WERI-Rb-1 (cell line): Measurements from ENCODE around the gene ZNF649.
"Not testable (repeated sequence)": the region's sequence is repeated elsewhere in the genome, so short reads cannot be mapped to it uniquely, and the experiment has no call there.

ENCODE experiments used
- DNase-seq: peaks from one replicate; pipeline ENCODE4 v3.0.0-alpha.2; 2020
- H3K27ac ChIP-seq: fragments of 250-450 bp; sonication (Bioruptor Pico); 2 replicates; pipeline ENCODE4 v1.5.1; 2020; ENCODE audit warnings: mild to moderate bottlenecking, moderate library complexity
- H3K27me3 ChIP-seq: fragments of 250-450 bp; sonication (Bioruptor Pico); 2 replicates; pipeline ENCODE4 v1.5.1; 2021; ENCODE audit warnings: mild to moderate bottlenecking, low read depth, moderate library complexity; ENCODE audit not compliant: insufficient read depth, severe bottlenecking
- H3K36me3 ChIP-seq: fragments of 250-450 bp; sonication (Bioruptor Pico); 2 replicates; pipeline ENCODE4 v1.5.1; 2020; ENCODE audit warnings: mild to moderate bottlenecking, moderate library complexity
- H3K4me3 ChIP-seq: 2 replicates; pipeline ENCODE4 v1.5.1; 2011; ENCODE audit warnings: low read depth, mild to moderate bottlenecking, control low read depth, low read length
- H3K9me3 ChIP-seq: fragments of 250-450 bp; sonication (Bioruptor Pico); 2 replicates; pipeline ENCODE4 v1.5.1; 2021; ENCODE audit warnings: mild to moderate bottlenecking, moderate library complexity; ENCODE audit not compliant: severe bottlenecking
- CTCF ChIP-seq: IDR thresholded peaks from 2 replicates; pipeline ENCODE4 v1.5.1; 2011; ENCODE audit warnings: low read depth, mild to moderate bottlenecking, control low read depth, inconsistent platforms, low read length

ZNF649 gene

GRCh38 chr19:51919606-51920005 lies 14.8 kb upstream of the ZNF649 start:
- no peak for DNase-seq
- Histone ChIP-seq H3K27ac (no peak overlapping the region), H3K4me3 (no peak overlapping the region), H3K36me3 (no peaks in the 10 kb centered on the region), H3K9me3 (peaks cover 61% of the 10 kb centered on the region), H3K27me3 (no peaks in the 10 kb centered on the region)
- TF ChIP-seq CTCF: no peak

- Histone ChIP-seq H3K9me3 (peaks cover 48% of the 10 kb centered on the region), H3K36me3 (no peaks in the 10 kb centered on the region), H3K4me3 (no peak overlapping the region), H3K27me3 (no peaks in the 10 kb centered on the region), H3K27ac (no peak overlapping the region)
- TF ChIP-seq CTCF: no peak
- no peak for DNase-seq
Observed at GRCh38 chr19:51916167-51916566, 11.3 kb upstream of the ZNF649 start.

GRCh38 chr19:51915324-51915867 lies 10.6 kb upstream of the ZNF649 start:
- Histone ChIP-seq H3K36me3 (no peaks in the 10 kb centered on the region), H3K27me3 (no peaks in the 10 kb centered on the region), H3K27ac (no peak overlapping the region), H3K4me3 (no peak overlapping the region), H3K9me3 (peaks cover 43% of the 10 kb centered on the region)
- TF ChIP-seq CTCF: no peak
- no peak for DNase-seq

- H3K4me3 ChIP-seq, H3K9me3 ChIP-seq, H3K27me3 ChIP-seq, DNase-seq, H3K36me3 ChIP-seq: not testable (repeated sequence)
- H3K27ac ChIP-seq: peak overlapping the region; percentile 58
Observed at GRCh38 chr19:51907981-51908380, 3.2 kb upstream of the ZNF649 start.

- H3K27ac ChIP-seq: peak overlapping the region; percentile 93
- H3K4me3 ChIP-seq: peak overlapping the region; percentile 33
- H3K9me3 ChIP-seq, H3K27me3 ChIP-seq: not testable (repeated sequence)
- DNase-seq: peak; percentile 55
- H3K36me3 ChIP-seq: peaks cover 19% of the 10 kb centered on the region
Observed at GRCh38 chr19:51906108-51906507, 1.3 kb upstream of the ZNF649 start.

- H3K9me3 ChIP-seq, H3K27me3 ChIP-seq, DNase-seq: not testable (repeated sequence)
- H3K36me3 ChIP-seq: peaks cover 24% of the 10 kb centered on the region
- H3K27ac ChIP-seq: peak overlapping the region; percentile 93
- 0 out of 2 replicates have a peak overlapping the region, but pooled peaks have one; percentile 3 for H3K4me3 ChIP-seq
Observed at GRCh38 chr19:51905639-51906038, 822 bp upstream of the ZNF649 start.

- TF ChIP-seq CTCF: no peak
- Histone ChIP-seq H3K4me3 (0 out of 2 replicates have a peak overlapping the region, but pooled peaks have one; percentile 3), H3K27me3 (no peaks in the 10 kb centered on the region), H3K9me3 (peaks cover 6% of the 10 kb centered on the region), H3K36me3 (peaks cover 28% of the 10 kb centered on the region), H3K27ac (peak overlapping the region; percentile 93)
- no peak for DNase-seq
Observed at GRCh38 chr19:51905206-51905605, 389 bp upstream of the ZNF649 start.
